ENCODE measurements around the gene NOBOX.

DNA sequence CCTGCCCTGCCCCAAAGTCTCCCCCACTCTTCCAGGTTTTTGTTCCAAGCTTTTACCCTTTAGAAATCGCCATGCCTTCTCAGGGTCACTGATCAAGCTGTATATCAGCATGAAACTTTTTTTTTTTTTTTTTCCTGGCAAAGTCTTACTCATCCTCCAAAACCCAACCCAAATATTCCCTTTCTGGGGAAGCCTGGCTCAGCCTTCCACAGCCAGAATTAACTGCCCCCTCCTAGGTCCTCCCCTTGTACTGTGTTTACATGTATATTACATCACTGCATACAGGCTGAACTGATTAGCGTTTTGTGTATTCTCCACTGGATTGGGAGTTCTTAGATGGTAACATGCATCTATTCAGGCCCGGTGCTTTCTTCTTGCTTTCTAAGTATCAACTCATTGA lies 4.6 kb upstream of the NOBOX start:
- no peak for TF ChIP-seq CTCF (IDR thresholded peaks at IDR 0.05; ENCODE audit: low read depth, low read length, missing input control)
- TF ChIP-seq REST (IDR thresholded peaks at IDR 0.05) = no peak
- TF ChIP-seq, protein P1, sequence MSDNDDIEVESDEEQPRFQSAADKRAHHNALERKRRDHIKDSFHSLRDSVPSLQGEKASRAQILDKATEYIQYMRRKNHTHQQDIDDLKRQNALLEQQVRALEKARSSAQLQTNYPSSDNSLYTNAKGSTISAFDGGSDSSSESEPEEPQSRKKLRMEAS (IDR thresholded peaks at IDR 0.05) = no peak
- no peak for TF ChIP-seq GABPA (IDR thresholded peaks at IDR 0.05 in 1 of 2, conservative IDR thresholded peaks at IDR 0.05 in 1 of 2)
- TF ChIP-seq JUND (IDR thresholded peaks at IDR 0.05) = no peak
- TF ChIP-seq RAD21 (IDR thresholded peaks at IDR 0.05) = no peak
- no peak for TF ChIP-seq SP1 (IDR thresholded peaks at IDR 0.05)
